SIG-M5 (cell line): Measurements from ENCODE around the gene SLC35F3.
A peak's percentile ranks its signal among the peaks of the same experiment; 100 is the strongest.
"Not testable (repeated sequence)": the region's sequence is repeated elsewhere in the genome, so short reads cannot be mapped to it uniquely, and the experiment has no call there.

ENCODE experiments used
- DNase-seq: peaks from one replicate; lab custom pipeline; 2025; lab: John Stamatoyannopoulos, UW

Gene SLC35F3

GRCh38 chr1:233904633-233905415 is at the start of gene SLC35F3:
Gene SLC35F3, plus strand, starts transcription at chr1:233904676.
- DNase-seq = no peak

- no peak for DNase-seq
Observed at GRCh38 chr1:233859446-233859845, 45.0 kb upstream of the SLC35F3 start.

GRCh38 chr1:233863901-233864545 is 40.5 kb upstream of the SLC35F3 start:
- no peak for DNase-seq

- no peak for DNase-seq
Observed at GRCh38 chr1:233864578-233864977, 39.9 kb upstream of the SLC35F3 start.

GRCh38 chr1:233865216-233865615 is 39.3 kb upstream of the SLC35F3 start:
- no peak for DNase-seq

- no peak for DNase-seq
Observed at GRCh38 chr1:233865902-233866301, 38.6 kb upstream of the SLC35F3 start.

- no peak for DNase-seq
Observed at GRCh38 chr1:233867028-233867427, 37.4 kb upstream of the SLC35F3 start.

GRCh38 chr1:233868461-233868860 is 36.0 kb upstream of the SLC35F3 start:
- DNase-seq = peak; percentile 29

GRCh38 chr1:233869680-233870079 is 34.8 kb upstream of the SLC35F3 start:
- DNase-seq = no peak

- DNase-seq = no peak
Observed at GRCh38 chr1:233873666-233874065, 30.8 kb upstream of the SLC35F3 start.

- no peak for DNase-seq
Observed at GRCh38 chr1:233879841-233880240, 24.6 kb upstream of the SLC35F3 start.

GRCh38 chr1:233883671-233884070 is 20.8 kb upstream of the SLC35F3 start:
- DNase-seq = no peak

- no peak for DNase-seq
Observed at GRCh38 chr1:233884461-233885151, 19.9 kb upstream of the SLC35F3 start.

GRCh38 chr1:233885196-233885920 is 19.1 kb upstream of the SLC35F3 start:
- DNase-seq = no peak

- not testable (repeated sequence) for DNase-seq
Observed at GRCh38 chr1:233891151-233891550, 13.3 kb upstream of the SLC35F3 start.

GRCh38 chr1:233897325-233898162 is 6.9 kb upstream of the SLC35F3 start:
- no peak for DNase-seq

- no peak for DNase-seq
Observed at GRCh38 chr1:233901495-233901894, 3.0 kb upstream of the SLC35F3 start.

- DNase-seq = no peak
Observed at GRCh38 chr1:233905416-233906051, 1.1 kb downstream of the SLC35F3 start.

GRCh38 chr1:233907151-233907550 is 2.7 kb downstream of the SLC35F3 start:
- no peak for DNase-seq

- DNase-seq = no peak
Observed at GRCh38 chr1:233908092-233908491, 3.6 kb downstream of the SLC35F3 start.

GRCh38 chr1:233909195-233909594 is 4.7 kb downstream of the SLC35F3 start:
- no peak for DNase-seq
